ENCODE results near the gene ABLIM1. TPM values are rescaled to one million over a fixed set of nuclear protein-coding genes. Genes with fewer than 3 reads are reported as not detected.

The ABLIM1 gene
- total and polyA plus RNA-seq, 3 donors from 2014 or later, result 90.0 to 137 (median 128) TPM

GRCh38 chr10:114471906-114472876 lies 185.9 kb downstream of the ABLIM1 start:
- no peak for DNase-seq
- H3K4me1 ChIP-seq, result no peaks in the 10 kb centered on the region
- no peaks in the 10 kb centered on the region for H3K9me3 ChIP-seq
- intact Hi-C loops (cut with DNase I; ENCODE audit: low total_unique reads), result no loop called here
- WGBS, 2 donors, result 69 to 73% methylated on average over 11 of the region's 11 CpGs
- H3K4me3 ChIP-seq, result no peak overlapping the region
- H3K36me3 ChIP-seq (ENCODE audit: low read depth, missing control alignments), result no peaks in the 10 kb centered on the region
- no peaks in the 10 kb centered on the region for H3K27me3 ChIP-seq
- TF ChIP-seq POLR2A (IDR thresholded peaks at IDR 0.05) (no peak), CTCF (IDR thresholded peaks at IDR 0.05) (no peak)
- peak overlapping the region; percentile 48 to 55 for H3K27ac ChIP-seq

- no peak for TF ChIP-seq POLR2A (IDR thresholded peaks at IDR 0.05)
- TF ChIP-seq CTCF (IDR thresholded peaks at IDR 0.05), result peak; percentile 83 to 92 (median 86)
- intact Hi-C loops (cut with DNase I; ENCODE audit: low total_unique reads), result no loop called here
- 33 to 37% methylated on average over 11 of the region's 11 CpGs for WGBS, 2 donors
- H3K9me3 ChIP-seq, result no peaks in the 10 kb centered on the region
- no peaks in the 10 kb centered on the region for H3K27me3 ChIP-seq
- no peak overlapping the region for H3K4me3 ChIP-seq
- H3K4me1 ChIP-seq, result no peaks in the 10 kb centered on the region
- H3K36me3 ChIP-seq (ENCODE audit: low read depth, missing control alignments), result no peaks in the 10 kb centered on the region
- DNase-seq, result peak; percentile 72
- peak overlapping the region in 1 of 2 donors; percentile 55 for H3K27ac ChIP-seq
Observed at GRCh38 chr10:114470956-114471905, 186.8 kb downstream of the ABLIM1 start.

DNA sequence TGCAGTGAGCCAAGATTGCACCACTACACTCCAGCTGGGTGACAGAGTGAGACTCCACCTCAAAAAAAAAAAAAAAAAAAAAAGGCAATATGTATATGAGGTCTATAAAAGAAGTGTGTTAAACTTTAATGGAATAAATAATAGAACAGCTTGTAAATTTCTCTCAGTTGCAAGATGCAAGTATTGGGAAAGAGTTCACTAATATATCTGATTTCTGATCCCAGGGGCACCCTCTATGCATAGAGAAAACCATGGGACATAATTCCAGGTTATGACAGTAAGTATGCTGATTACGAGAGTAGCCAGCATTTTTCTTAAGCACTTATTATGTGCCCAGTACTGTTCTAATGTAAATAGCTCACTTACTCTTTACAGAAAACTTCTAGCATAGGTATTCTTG lies 187.7 kb downstream of the ABLIM1 start:
- intact Hi-C loops (cut with DNase I; ENCODE audit: low total_unique reads), result no loop called here
- no peak for DNase-seq
- Histone ChIP-seq H3K27me3 (no peaks in the 10 kb centered on the region), H3K27ac (no peak overlapping the region), H3K4me1 (no peaks in the 10 kb centered on the region), H3K9me3 (no peaks in the 10 kb centered on the region), H3K4me3 (no peak overlapping the region), H3K36me3 (ENCODE audit: low read depth, missing control alignments) (no peaks in the 10 kb centered on the region)
- WGBS, 2 donors, result 83 to 91% methylated on average over 1 of the region's 1 CpG
- TF ChIP-seq POLR2A (IDR thresholded peaks at IDR 0.05) (no peak), CTCF (IDR thresholded peaks at IDR 0.05) (no peak)

GRCh38 chr10:114458955-114459354 lies 199.1 kb downstream of the ABLIM1 start:
- H3K4me3 ChIP-seq, result no peak overlapping the region
- no peaks in the 10 kb centered on the region for H3K36me3 ChIP-seq (ENCODE audit: low read depth, missing control alignments)
- H3K9me3 ChIP-seq, result no peaks in the 10 kb centered on the region
- intact Hi-C loops (cut with DNase I; ENCODE audit: low total_unique reads), result no loop called here
- WGBS, 2 donors, result 67 to 76% methylated on average over 3 of the region's 3 CpGs
- peak; percentile 49 for DNase-seq
- TF ChIP-seq POLR2A (IDR thresholded peaks at IDR 0.05), result no peak
- TF ChIP-seq CTCF (IDR thresholded peaks at IDR 0.05), result peak in 1 of 3 experiments; percentile 23
- H3K4me1 ChIP-seq, result no peaks in the 10 kb centered on the region
- no peaks in the 10 kb centered on the region for H3K27me3 ChIP-seq
- no peak overlapping the region for H3K27ac ChIP-seq

Data from testis (tissue), 3 donors.